Astrocyte of the spinal cord (primary cell): Measurements from ENCODE around the gene HNF1B.
A peak's percentile ranks its signal among the peaks of the same experiment; 100 is the strongest.

Experiments used
- DNase-seq: peaks from one replicate; pipeline ENCODE4 v3.0.0; 2011; ENCODE audit warnings: low read depth, low spot score
- H3K4me3 ChIP-seq: 2 replicates; pipeline ENCODE4 v1.5.1; 2011; ENCODE audit warnings: low read depth, mild to moderate bottlenecking, low read length, moderate library complexity
- in situ Hi-C: cut with HindIII; loops from 2 replicates; pipeline ENCODE4 v1.10.0; 2017; ENCODE audit warnings: low sequenced_read_pairs
- TF ChIP-seq, protein P1 (sequence below): IDR thresholded peaks from 2 replicates; pipeline ENCODE4 v1.5.1; 2012; ENCODE audit warnings: low read depth, mild to moderate bottlenecking, low read length, inconsistent platforms

The HNF1B gene

DNA sequence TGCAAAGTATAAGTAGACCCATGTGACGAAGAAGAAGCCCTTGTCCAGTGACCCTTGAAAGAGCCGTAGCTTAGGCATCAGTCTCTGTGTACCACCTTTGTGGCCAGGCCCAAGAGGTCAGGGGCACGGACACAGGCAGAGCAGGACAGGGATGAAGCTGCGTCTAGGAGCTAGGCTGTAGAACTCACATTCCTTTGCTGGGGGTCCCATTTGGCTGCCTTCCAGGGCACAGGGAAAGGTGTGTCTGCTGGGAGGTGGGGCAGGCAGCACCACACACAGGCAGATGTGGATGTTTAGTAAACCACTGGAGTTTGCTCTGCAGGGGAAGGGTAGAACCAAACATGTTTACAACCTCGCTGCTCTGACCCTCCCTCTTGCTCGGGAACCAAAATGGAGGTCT, 33.7 kb downstream of the HNF1B start:
- TF ChIP-seq, protein P1, sequence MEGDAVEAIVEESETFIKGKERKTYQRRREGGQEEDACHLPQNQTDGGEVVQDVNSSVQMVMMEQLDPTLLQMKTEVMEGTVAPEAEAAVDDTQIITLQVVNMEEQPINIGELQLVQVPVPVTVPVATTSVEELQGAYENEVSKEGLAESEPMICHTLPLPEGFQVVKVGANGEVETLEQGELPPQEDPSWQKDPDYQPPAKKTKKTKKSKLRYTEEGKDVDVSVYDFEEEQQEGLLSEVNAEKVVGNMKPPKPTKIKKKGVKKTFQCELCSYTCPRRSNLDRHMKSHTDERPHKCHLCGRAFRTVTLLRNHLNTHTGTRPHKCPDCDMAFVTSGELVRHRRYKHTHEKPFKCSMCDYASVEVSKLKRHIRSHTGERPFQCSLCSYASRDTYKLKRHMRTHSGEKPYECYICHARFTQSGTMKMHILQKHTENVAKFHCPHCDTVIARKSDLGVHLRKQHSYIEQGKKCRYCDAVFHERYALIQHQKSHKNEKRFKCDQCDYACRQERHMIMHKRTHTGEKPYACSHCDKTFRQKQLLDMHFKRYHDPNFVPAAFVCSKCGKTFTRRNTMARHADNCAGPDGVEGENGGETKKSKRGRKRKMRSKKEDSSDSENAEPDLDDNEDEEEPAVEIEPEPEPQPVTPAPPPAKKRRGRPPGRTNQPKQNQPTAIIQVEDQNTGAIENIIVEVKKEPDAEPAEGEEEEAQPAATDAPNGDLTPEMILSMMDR, result no peak
- in situ Hi-C loops, result no loop called here
- DNase-seq, result no peak

DNA sequence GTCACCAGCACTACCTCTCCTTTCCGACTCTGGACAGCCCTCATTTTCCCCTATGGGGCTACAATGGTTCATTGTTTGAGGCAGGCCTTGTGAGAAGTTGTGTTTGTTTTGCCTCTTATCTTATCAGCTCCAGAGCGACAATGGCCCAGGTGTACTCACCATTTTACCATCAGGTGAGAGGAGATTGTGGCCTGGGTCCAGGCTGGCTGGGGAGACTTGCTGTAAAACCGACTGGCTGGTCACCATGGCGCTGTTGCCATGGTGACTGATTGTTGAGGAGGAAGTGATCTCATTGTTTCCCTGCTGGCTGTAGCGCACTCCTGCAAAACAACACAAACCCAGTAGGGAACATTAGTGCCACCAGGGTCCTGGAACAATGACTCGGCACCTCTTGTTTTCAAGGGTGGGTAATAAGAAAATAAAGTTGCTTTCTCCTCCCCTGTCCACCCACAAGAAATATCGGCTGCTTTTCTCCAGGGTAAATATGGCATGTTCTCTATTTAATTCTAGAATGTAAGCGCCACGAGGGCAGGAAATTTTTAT, 34.4 kb downstream of the HNF1B start:
- peak; percentile 86 for DNase-seq
- TF ChIP-seq, protein P1, result no peak
- H3K4me3 ChIP-seq, result no peak overlapping the region
- in situ Hi-C loops, result no loop called here

More for the DNA sequence above, 33.7 kb downstream of the HNF1B start:
- no peak overlapping the region for H3K4me3 ChIP-seq

DNA sequence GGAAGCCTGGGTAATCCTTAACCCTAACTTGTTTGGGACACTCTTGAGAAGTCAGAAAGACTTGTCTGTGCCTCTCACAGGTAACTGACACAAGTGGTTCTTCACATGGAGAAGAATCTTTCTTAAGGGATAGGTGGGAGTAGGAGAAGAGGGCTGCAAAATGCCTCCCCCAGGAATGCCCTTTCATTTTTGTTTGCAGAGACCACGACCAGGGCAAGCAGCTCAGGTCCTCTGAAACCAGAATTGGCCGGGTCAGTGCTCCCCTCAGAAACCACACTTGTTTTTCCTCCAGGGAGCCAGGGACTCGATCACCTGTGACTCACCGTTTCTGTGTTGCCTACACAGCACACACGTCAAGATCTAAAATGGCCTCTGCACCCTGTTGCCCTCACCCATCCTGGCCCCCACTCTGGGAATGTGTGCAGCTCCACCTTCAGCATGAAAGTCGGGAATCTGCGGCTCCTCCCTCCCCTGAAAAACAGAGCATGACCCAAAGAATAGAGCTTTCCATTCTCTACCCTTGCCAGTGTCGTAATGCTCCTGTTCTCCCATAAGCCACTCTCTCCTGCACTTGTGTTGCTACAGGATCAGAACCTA, 36.1 kb downstream of the HNF1B start:
- TF ChIP-seq, protein P1, result no peak
- DNase-seq, result peak; percentile 44
- in situ Hi-C loops, result no loop called here
- no peak overlapping the region for H3K4me3 ChIP-seq

DNA sequence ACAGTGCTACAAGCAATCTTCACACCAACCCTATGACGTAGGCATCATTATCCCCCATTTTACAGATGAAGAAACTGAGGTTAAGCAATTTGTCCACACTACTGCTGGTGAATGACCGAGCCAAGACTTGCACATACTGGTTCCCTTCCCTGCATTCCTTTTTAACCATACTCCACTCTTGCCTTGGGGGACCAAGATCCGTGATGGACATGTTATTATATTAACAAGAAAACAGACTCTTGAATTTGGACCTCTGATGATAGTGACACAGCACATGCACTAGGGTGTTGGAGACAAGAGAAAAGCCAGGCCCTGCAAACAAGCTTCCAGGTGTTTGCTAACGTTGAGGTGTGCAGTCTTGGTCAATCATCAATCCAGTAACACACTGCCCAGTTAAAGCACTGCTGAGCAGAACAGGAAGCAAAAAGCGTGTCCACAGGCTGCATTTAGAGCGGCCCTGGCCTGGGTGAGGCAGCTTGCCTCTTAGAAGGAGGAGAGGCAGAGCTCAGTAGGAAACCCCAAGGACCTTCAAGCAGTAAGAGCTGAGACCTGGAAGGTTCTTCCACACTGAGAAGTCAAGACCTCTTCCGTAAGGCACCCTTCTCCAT, 36.7 kb downstream of the HNF1B start:
- DNase-seq, result no peak
- no peak overlapping the region for H3K4me3 ChIP-seq
- in situ Hi-C loops, result no loop called here
- TF ChIP-seq, protein P1, result no peak

DNA sequence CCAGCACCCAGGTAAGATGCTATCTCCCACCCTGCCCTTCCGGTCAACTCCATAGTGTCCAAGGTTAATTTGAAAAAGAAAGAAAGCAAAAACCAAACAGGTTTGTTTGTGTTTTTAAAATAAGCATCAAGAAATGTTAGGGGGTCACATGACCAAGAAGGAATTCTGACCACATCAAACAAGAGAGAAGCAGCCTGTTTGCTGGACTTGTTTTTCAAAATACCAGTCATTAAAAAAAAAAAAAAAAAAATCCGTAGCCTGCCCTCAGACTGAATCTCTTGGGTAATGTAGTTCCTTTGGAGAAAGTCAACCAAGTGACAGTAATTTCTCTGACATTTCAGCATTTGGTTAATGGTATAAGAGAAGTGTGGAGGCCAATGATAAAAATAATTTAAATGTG, 38.4 kb downstream of the HNF1B start:
- TF ChIP-seq, protein P1, result no peak
- H3K4me3 ChIP-seq, result no peak overlapping the region
- DNase-seq, result no peak
- in situ Hi-C loops, result no loop called here

DNA sequence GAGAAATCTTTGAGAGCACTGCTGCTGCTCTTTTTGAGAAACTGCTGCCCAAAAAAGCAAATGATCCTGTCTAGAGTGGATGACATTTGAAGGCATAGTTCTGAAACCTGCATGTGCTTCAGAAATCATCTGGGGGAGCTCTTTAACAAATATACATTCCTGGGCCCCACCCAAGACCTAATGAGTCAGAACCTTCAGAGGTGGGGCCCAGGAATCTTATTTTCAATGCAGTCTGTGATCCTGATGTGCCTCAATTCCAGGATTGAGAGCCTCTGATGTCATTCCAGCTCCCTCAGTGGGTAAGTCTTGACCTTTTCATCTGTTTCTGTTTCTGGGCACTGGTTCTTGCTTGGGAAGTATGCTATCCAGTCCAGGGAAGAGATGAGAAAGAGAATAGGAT, 42.3 kb downstream of the HNF1B start:
- H3K4me3 ChIP-seq, result no peak overlapping the region
- in situ Hi-C loops, result no loop called here
- DNase-seq, result peak; percentile 88
- TF ChIP-seq, protein P1, result no peak
